Activated B cell treated with CpG ODN at 0.5 μM for 24 hours (primary cell): ENCODE measurements around the gene MED31. TPM values are rescaled to one million over a fixed set of nuclear protein-coding genes. Genes with fewer than 3 reads are reported as not detected.

Source experiments
- ATAC-seq: fragments of 200-7000 bp; cut with Tn5 transposase; one replicate; pipeline ENCODE4 v1.10.0; 2021; ENCODE audit warnings: low read depth, mild to moderate bottlenecking, moderate library complexity
- CTCF ChIA-PET: fragments of 350-600 bp; sonication (Branson Sonifier 250); formaldehyde crosslinking; loops from one replicate; lab custom pipeline; 2021; ENCODE audit warnings: antibody characterized with exemption; lab: Charles Lee
- POLR2A ChIA-PET: fragments of 350-600 bp; sonication (Branson Sonifier 250); formaldehyde crosslinking; loops from one replicate; lab custom pipeline; 2021; ENCODE audit warnings: antibody characterized with exemption; lab: Charles Lee
- DNase-seq: peaks from one replicate; pipeline ENCODE4 v3.0.0; 2022
- H3K27ac Mint-ChIP-seq: one replicate; pipeline ENCODE4 v1.8.0; 2020; ENCODE audit warnings: mixed read lengths
- H3K27me3 Mint-ChIP-seq: one replicate; pipeline ENCODE4 v1.8.0; 2021; ENCODE audit warnings: mixed read lengths
- H3K36me3 Mint-ChIP-seq: one replicate; pipeline ENCODE4 v1.8.0; 2021; ENCODE audit warnings: low read depth, mixed read lengths
- H3K4me1 Mint-ChIP-seq: one replicate; pipeline ENCODE4 v1.8.0; 2021; ENCODE audit warnings: mixed read lengths
- H3K4me3 Mint-ChIP-seq: one replicate; pipeline ENCODE4 v1.8.0; 2020; ENCODE audit warnings: mild to moderate bottlenecking, mixed read lengths
- H3K9me3 Mint-ChIP-seq: one replicate; pipeline ENCODE4 v1.8.0; 2020; ENCODE audit warnings: mixed read lengths
- CTCF ChIP-seq: fragments of 200-600 bp; IDR thresholded peaks from one replicate; pipeline ENCODE4 v1.8.0; 2022; ENCODE audit warnings: antibody characterized with exemption, mild to moderate bottlenecking
- intact Hi-C: fragments of 100-400 bp; cut with micrococcal nuclease; formaldehyde crosslinking; loops from one replicate; pipeline ENCODE4 v1.15.1; 2024
- total RNA-seq: library from RNA; stranded (reverse); gene quantifications from 2 replicates; pipeline ENCODE4 v1.2.3, GENCODE V29; 2022

MED31 gene
- total RNA-seq, 1 donor from 2014 or later, result 23.4 TPM

DNA sequence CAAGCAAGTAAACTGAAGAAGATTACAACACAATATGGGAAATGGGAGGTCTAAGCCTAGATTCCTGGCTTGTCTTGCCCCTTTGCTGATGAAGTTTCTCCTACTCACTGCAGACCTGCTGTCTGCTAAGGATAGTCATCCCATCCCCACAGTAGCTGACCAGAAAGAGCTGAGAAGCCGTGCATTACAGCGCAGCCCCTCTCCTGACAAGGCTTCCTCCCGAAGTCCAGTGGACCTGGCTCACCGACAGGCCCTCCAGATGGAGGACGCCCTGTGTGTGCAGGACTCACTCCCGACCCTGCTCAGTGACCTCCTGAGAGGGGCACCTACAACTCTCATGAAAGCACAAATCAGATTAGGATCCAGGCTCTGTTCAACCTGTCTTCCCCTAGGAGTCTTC is 46.3 kb downstream of the MED31 start:
- POLR2A ChIA-PET, result no interaction called here
- Mint-ChIP-seq H3K4me3 (no peak overlapping the region), H3K36me3 (peaks cover 79% of the 10 kb centered on the region), H3K27ac (no peak overlapping the region), H3K4me1 (peaks cover under 1% of the 10 kb centered on the region), H3K27me3 (no peaks in the 10 kb centered on the region), H3K9me3 (no peaks in the 10 kb centered on the region)
- TF ChIP-seq CTCF, result no peak
- ATAC-seq (no peak), DNase-seq (no peak)
- intact Hi-C loops, result no loop called here
- CTCF ChIA-PET, result no interaction called here

DNA sequence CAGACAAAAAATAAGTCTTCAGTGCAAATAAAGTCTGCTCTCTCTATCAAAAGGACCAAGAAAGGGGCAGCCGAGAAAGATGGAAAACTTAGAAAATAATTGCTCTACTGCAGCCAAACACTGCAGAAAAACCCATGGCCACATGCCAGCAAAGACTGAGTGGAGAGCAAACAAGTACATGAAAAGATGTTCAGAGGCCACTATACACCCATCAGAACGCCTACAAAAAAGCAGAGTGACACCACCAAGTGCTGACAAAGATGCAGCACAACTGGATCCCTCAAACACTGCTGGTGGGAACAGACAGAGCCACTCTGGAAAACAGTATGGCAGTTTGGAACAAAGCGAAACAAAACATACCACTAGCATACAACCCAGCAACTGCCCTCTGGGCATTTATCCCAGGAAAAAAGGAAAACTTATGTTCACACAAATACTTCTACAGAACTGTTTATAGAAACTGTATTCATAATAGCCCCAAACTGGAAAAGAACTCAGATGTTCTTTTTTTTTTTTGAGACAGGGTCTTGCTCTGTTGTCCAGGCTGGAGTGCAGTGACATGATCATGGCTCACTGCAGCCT is 47.6 kb downstream of the MED31 start:
- CTCF ChIA-PET, result no interaction called here

DNA sequence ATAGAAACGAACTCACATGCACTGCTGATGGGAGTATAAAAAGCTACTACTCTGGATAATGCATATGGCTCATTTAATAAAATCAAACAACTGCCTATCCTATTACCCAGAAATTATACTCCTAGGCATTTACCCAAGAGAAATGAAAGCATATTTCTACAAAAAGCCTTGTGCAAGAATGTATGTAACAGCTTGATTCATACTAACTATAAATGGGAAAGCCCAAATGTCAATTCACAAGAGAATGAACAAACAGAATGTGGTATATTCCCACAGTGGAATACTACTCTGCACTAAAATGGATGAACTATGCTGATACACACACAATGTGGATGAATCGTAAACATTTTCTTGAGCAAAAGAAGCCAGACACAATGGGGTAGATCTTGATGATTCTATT is 49.3 kb downstream of the MED31 start:
- CTCF ChIA-PET, result no interaction called here
- no peak for TF ChIP-seq CTCF
- Mint-ChIP-seq H3K27ac (no peak overlapping the region), H3K27me3 (no peaks in the 10 kb centered on the region), H3K36me3 (peaks cover 73% of the 10 kb centered on the region), H3K4me1 (peaks cover 12% of the 10 kb centered on the region), H3K9me3 (no peaks in the 10 kb centered on the region), H3K4me3 (no peak overlapping the region)
- no peak for ATAC-seq
- POLR2A ChIA-PET, result no interaction called here
- intact Hi-C loops, result no loop called here
- DNase-seq, result no peak

More for the DNA sequence above, 47.6 kb downstream of the MED31 start:
- intact Hi-C loops, result no loop called here
- Mint-ChIP-seq H3K4me3 (no peak overlapping the region), H3K27ac (no peak overlapping the region), H3K9me3 (no peaks in the 10 kb centered on the region), H3K36me3 (peaks cover 75% of the 10 kb centered on the region), H3K4me1 (peaks cover 12% of the 10 kb centered on the region), H3K27me3 (no peaks in the 10 kb centered on the region)
- no peak for DNase-seq
- POLR2A ChIA-PET, result no interaction called here
- no peak for ATAC-seq
- TF ChIP-seq CTCF, result no peak

GRCh38 chr17:6599364-6599763 is 52.0 kb downstream of the MED31 start:
- POLR2A ChIA-PET, result interaction anchor here (1.2 kb wide), 1 partner anchor 40 kb away, joined by 3 read pairs; a partner anchor contains a TSS
- CTCF ChIA-PET, result interaction anchor here (0.9 to 1.1 kb wide), 3 partner anchors 8 to 404 kb away, joined by 3 to 6 read pairs (median 3); no protein-coding TSS in a partner anchor
- no peak for DNase-seq
- Mint-ChIP-seq H3K27ac (peak overlapping the region; percentile 55), H3K27me3 (no peaks in the 10 kb centered on the region), H3K4me1 (peaks cover 12% of the 10 kb centered on the region), H3K36me3 (peaks cover 73% of the 10 kb centered on the region), H3K4me3 (no peak overlapping the region), H3K9me3 (no peaks in the 10 kb centered on the region)
- peak; percentile 64 for ATAC-seq
- TF ChIP-seq CTCF, result no peak
- intact Hi-C loops, result no loop called here

DNA sequence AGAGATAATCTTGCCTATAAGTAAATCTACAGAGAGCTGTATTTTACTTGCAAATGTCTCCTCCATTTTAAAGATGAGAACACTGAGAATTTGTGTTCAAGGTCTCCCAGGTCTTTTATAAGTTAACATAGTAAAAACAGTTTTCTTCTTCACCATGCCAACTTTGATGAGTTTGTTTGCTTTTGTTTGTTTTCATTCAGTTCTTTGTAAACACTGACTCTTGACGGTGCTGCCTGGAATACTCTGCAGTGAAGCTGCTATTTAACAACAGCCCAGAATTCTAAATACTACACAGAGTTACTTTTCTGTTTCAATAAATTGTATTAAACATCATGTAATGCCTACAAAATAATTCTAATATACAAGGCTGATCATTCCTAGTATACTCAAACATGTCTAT is 53.7 kb downstream of the MED31 start:
- Mint-ChIP-seq H3K36me3 (peaks cover 75% of the 10 kb centered on the region), H3K27me3 (no peaks in the 10 kb centered on the region), H3K4me3 (no peak overlapping the region), H3K27ac (no peak overlapping the region), H3K4me1 (peaks cover 12% of the 10 kb centered on the region), H3K9me3 (no peaks in the 10 kb centered on the region)
- CTCF ChIA-PET, result interaction anchor here (1.2 kb wide), 1 partner anchor 125 kb away, joined by 3 read pairs; no protein-coding TSS in a partner anchor
- no peak for DNase-seq
- TF ChIP-seq CTCF, result no peak
- intact Hi-C loops, result no loop called here
- POLR2A ChIA-PET, result no interaction called here
- ATAC-seq, result no peak
